ENCODE measurements around the gene AGPAT4. TPM values are rescaled to one million over a fixed set of nuclear protein-coding genes. Genes with fewer than 3 reads are reported as not detected.
"Not testable (repeated sequence)": the region's sequence is repeated elsewhere in the genome, so short reads cannot be mapped to it uniquely, and the experiment has no call there.

The AGPAT4 gene
- total RNA-seq, 1 experiment from 2014 or later, result 0.07 TPM

DNA sequence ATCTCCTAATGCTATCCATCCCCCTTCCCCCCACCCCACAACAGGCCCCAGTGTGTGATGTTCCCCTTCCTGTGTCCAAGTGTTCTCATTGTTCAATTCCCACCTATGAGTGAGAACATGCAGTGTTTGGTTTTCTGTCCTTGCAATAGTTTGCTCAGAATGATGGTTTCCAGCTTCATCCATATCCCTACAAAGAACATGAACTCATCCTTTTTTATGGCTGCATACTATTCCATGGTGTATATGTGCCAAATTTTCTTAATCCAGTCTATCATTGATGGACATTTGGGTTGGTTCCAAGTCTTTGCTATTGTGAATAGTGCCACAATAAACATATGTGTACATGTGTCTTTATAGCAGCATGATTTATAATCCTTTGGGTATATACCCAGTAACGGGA, 101.1 kb downstream of the AGPAT4 start:
- H3K4me3 ChIP-seq; H3K79me2 ChIP-seq (ENCODE audit: low read depth); H3F3A ChIP-seq (ENCODE audit: insufficient read depth, low read depth); BruUV-seq (replicated peaks); H3K9me3 ChIP-seq (ENCODE audit: insufficient read depth, low read depth); CTCF ChIA-PET; H2AFZ ChIP-seq; DNase-seq; H3K27ac ChIP-seq; H3K4me2 ChIP-seq; H3K36me3 ChIP-seq (ENCODE audit: low read depth); H4K20me1 ChIP-seq (ENCODE audit: insufficient read depth); H3K4me1 ChIP-seq (replicated peaks; ENCODE audit: insufficient read depth); POLR2A ChIA-PET (ENCODE audit: unreplicated experiment); intact Hi-C loops (cut with micrococcal nuclease; ENCODE audit: unreplicated experiment); H3K9me2 ChIP-seq (ENCODE audit: insufficient read depth): not testable (repeated sequence)
- H3K27me3 ChIP-seq (ENCODE audit: insufficient read depth, low read depth), result peaks cover 30% of the 10 kb centered on the region

DNA sequence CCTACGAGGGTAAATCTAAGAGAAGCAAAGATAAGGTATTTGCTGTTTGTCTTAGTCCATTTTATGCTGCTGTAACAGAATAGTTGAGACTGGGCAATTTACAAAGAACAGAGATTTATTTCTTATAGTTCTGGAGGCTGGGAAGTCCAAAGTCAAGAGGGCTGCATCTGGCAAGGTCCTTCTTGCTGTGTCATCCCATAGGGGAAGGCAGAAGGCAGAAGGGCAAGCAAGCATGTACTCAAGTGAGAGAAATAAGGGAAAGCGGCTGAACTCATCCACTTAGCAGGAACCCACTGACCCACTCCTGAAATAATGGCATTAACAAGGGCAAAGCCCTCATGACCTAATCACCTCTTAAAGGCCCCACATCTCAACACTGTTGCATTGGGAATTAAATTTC, 102.7 kb downstream of the AGPAT4 start:
- peaks cover 39% of the 10 kb centered on the region for H3K27me3 ChIP-seq (ENCODE audit: insufficient read depth, low read depth)
- H3K36me3 ChIP-seq (ENCODE audit: low read depth), result no peaks in the 10 kb centered on the region
- no peak overlapping the region for H3K27ac ChIP-seq
- no peaks in the 10 kb centered on the region for H3K9me2 ChIP-seq (ENCODE audit: insufficient read depth)
- ChIA-PET CTCF (no interaction called here), POLR2A (ENCODE audit: unreplicated experiment) (no interaction called here)
- no peak overlapping the region for H3K4me2 ChIP-seq
- H3K4me3 ChIP-seq, result no peak overlapping the region
- no peaks in the 10 kb centered on the region for H4K20me1 ChIP-seq (ENCODE audit: insufficient read depth)
- no peak overlapping the region for H2AFZ ChIP-seq
- no TSS peak for BruUV-seq (replicated peaks)
- no peaks in the 10 kb centered on the region for H3F3A ChIP-seq (ENCODE audit: insufficient read depth, low read depth)
- intact Hi-C loops (cut with micrococcal nuclease; ENCODE audit: unreplicated experiment), result no loop called here
- H3K4me1 ChIP-seq (replicated peaks; ENCODE audit: insufficient read depth), result no peaks in the 10 kb centered on the region
- no peaks in the 10 kb centered on the region for H3K79me2 ChIP-seq (ENCODE audit: low read depth)
- no peak for DNase-seq
- H3K9me3 ChIP-seq (ENCODE audit: insufficient read depth, low read depth), result no peaks in the 10 kb centered on the region
- no peak for TF ChIP-seq EZH2 (IDR thresholded peaks at IDR 0.05; ENCODE audit: low read depth)
- TF ChIP-seq, protein P1, sequence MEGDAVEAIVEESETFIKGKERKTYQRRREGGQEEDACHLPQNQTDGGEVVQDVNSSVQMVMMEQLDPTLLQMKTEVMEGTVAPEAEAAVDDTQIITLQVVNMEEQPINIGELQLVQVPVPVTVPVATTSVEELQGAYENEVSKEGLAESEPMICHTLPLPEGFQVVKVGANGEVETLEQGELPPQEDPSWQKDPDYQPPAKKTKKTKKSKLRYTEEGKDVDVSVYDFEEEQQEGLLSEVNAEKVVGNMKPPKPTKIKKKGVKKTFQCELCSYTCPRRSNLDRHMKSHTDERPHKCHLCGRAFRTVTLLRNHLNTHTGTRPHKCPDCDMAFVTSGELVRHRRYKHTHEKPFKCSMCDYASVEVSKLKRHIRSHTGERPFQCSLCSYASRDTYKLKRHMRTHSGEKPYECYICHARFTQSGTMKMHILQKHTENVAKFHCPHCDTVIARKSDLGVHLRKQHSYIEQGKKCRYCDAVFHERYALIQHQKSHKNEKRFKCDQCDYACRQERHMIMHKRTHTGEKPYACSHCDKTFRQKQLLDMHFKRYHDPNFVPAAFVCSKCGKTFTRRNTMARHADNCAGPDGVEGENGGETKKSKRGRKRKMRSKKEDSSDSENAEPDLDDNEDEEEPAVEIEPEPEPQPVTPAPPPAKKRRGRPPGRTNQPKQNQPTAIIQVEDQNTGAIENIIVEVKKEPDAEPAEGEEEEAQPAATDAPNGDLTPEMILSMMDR (conservative IDR thresholded peaks at IDR 0.05), result no peak

DNA sequence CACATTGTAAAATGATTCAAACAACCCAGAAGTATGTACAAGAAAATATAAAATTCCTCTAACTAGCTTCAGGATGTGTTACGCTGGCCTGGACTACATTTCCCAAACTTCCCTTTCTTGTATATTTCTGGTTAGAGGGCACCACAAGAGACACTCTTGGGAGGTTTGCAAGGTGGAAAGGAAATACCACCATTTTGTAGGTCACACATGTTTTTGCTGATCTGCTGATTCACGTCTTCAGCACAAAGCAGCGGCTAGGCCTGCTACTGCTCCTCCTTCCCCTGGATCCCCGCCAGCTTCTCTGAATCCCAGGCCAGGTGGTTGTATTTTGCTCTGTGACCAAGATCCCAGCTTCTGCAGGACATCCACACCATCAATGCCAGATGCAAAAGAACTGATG, 104.2 kb downstream of the AGPAT4 start:
- Histone ChIP-seq H3K4me2 (no peak overlapping the region), H3K9me2 (ENCODE audit: insufficient read depth) (no peaks in the 10 kb centered on the region), H2AFZ (no peak overlapping the region), H3K4me3 (no peak overlapping the region), H4K20me1 (ENCODE audit: insufficient read depth) (no peaks in the 10 kb centered on the region), H3K4me1 (replicated peaks; ENCODE audit: insufficient read depth) (no peaks in the 10 kb centered on the region), H3K9me3 (ENCODE audit: insufficient read depth, low read depth) (no peaks in the 10 kb centered on the region), H3K79me2 (ENCODE audit: low read depth) (no peaks in the 10 kb centered on the region), H3K27me3 (ENCODE audit: insufficient read depth, low read depth) (peaks cover 54% of the 10 kb centered on the region), H3K27ac (no peak overlapping the region), H3F3A (ENCODE audit: insufficient read depth, low read depth) (no peaks in the 10 kb centered on the region), H3K36me3 (ENCODE audit: low read depth) (no peaks in the 10 kb centered on the region)
- no peak for DNase-seq
- ChIA-PET POLR2A (ENCODE audit: unreplicated experiment) (no interaction called here), CTCF (no interaction called here)
- no peak for TF ChIP-seq EZH2 (IDR thresholded peaks at IDR 0.05; ENCODE audit: low read depth)
- TF ChIP-seq, protein P1 (conservative IDR thresholded peaks at IDR 0.05), result no peak
- intact Hi-C loops (cut with micrococcal nuclease; ENCODE audit: unreplicated experiment), result no loop called here
- no TSS peak for BruUV-seq (replicated peaks)

DNA sequence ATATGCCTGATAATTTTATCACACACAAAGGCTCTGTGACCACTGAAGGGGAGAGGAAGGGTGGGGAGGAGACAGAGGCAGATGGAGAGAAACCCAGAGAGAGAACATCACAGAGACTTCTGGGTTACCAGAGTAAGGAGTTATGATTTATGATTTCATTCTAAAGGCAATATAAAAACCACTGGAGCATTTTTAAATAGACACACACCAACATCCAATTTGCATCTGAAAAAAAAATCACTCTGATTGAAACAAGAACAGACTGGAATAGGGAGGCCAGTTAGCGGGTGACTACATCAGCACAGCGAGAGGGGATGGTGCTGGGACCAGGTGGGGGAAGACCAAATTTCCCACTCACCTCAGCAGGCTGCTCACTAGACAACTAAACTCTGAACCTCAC, 104.8 kb downstream of the AGPAT4 start:
- TF ChIP-seq EZH2 (IDR thresholded peaks at IDR 0.05; ENCODE audit: low read depth), result no peak
- TF ChIP-seq, protein P1 (conservative IDR thresholded peaks at IDR 0.05), result no peak
- Histone ChIP-seq H4K20me1 (ENCODE audit: insufficient read depth) (no peaks in the 10 kb centered on the region), H3K36me3 (ENCODE audit: low read depth) (no peaks in the 10 kb centered on the region), H3K4me3 (no peak overlapping the region), H3K9me3 (ENCODE audit: insufficient read depth, low read depth) (no peaks in the 10 kb centered on the region), H3K27me3 (ENCODE audit: insufficient read depth, low read depth) (peaks cover 61% of the 10 kb centered on the region), H3K9me2 (ENCODE audit: insufficient read depth) (no peaks in the 10 kb centered on the region), H3K4me2 (no peak overlapping the region), H3F3A (ENCODE audit: insufficient read depth, low read depth) (no peaks in the 10 kb centered on the region), H3K4me1 (replicated peaks; ENCODE audit: insufficient read depth) (no peaks in the 10 kb centered on the region), H3K79me2 (ENCODE audit: low read depth) (no peaks in the 10 kb centered on the region), H2AFZ (no peak overlapping the region), H3K27ac (no peak overlapping the region)
- ChIA-PET POLR2A (ENCODE audit: unreplicated experiment) (no interaction called here), CTCF (no interaction called here)
- intact Hi-C loops (cut with micrococcal nuclease; ENCODE audit: unreplicated experiment), result no loop called here
- no peak for DNase-seq
- no TSS peak for BruUV-seq (replicated peaks)
